KMS-11 (cell line): ENCODE measurements around the gene CRTAP.

Experiments used
- H2AFZ ChIP-seq: fragments of 200-600 bp; sonication (generic); 2 replicates; pipeline ENCODE4 v1.6.1; 2016; ENCODE audit warnings: antibody characterized with exemption, mixed run types, low read depth
- H3K27ac ChIP-seq: fragments of 200-600 bp; sonication (generic); 2 replicates; pipeline ENCODE4 v1.6.1; 2016; ENCODE audit warnings: mild to moderate bottlenecking, mixed run types
- H3K27me3 ChIP-seq: fragments of 200-600 bp; sonication (generic); 2 replicates; pipeline ENCODE4 v1.6.1; 2017; ENCODE audit warnings: mild to moderate bottlenecking, low read depth, mixed run types, moderate library complexity; ENCODE audit not compliant: insufficient read depth
- H3K36me3 ChIP-seq: fragments of 200-600 bp; sonication (generic); 2 replicates; pipeline ENCODE4 v1.6.1; 2017; ENCODE audit warnings: mild to moderate bottlenecking, mixed run types; ENCODE audit not compliant: insufficient read depth
- H3K4me1 ChIP-seq: fragments of 200-600 bp; sonication (generic); 2 replicates; pipeline ENCODE4 v1.6.1; 2016; ENCODE audit warnings: mild to moderate bottlenecking, low read depth, mixed run types; ENCODE audit not compliant: poor library complexity, severe bottlenecking
- H3K4me2 ChIP-seq: fragments of 200-600 bp; sonication (generic); 2 replicates; pipeline ENCODE4 v1.7.0; 2016; ENCODE audit warnings: mild to moderate bottlenecking, mixed run types
- H3K4me3 ChIP-seq: fragments of 200-600 bp; sonication (generic); IDR thresholded peaks from 2 replicates; pipeline ENCODE4 v1.6.1; 2017; ENCODE audit warnings: low read depth, low read length, mixed read lengths; ENCODE audit not compliant: insufficient read depth
- H3K79me2 ChIP-seq: fragments of 200-600 bp; sonication (generic); 2 replicates; pipeline ENCODE4 v1.6.1; 2016; ENCODE audit warnings: low read depth, mixed run types; ENCODE audit not compliant: insufficient read depth
- H3K9ac ChIP-seq: fragments of 200-600 bp; sonication (generic); 2 replicates; pipeline ENCODE4 v1.6.1; 2016; ENCODE audit warnings: mild to moderate bottlenecking, mixed run types
- H4K20me1 ChIP-seq: fragments of 200-600 bp; sonication (generic); 2 replicates; pipeline ENCODE4 v1.6.1; 2016; ENCODE audit warnings: mild to moderate bottlenecking, mixed run types; ENCODE audit not compliant: insufficient read depth
- TF ChIP-seq, protein P1 (sequence below): fragments of 200-600 bp; sonication (generic); conservative IDR thresholded peaks from 2 replicates; pipeline ENCODE4 v1.6.1; 2017; ENCODE audit warnings: low read depth, mild to moderate bottlenecking, antibody characterized with exemption, low read length, moderate library complexity, mixed read lengths

CRTAP gene

DNA sequence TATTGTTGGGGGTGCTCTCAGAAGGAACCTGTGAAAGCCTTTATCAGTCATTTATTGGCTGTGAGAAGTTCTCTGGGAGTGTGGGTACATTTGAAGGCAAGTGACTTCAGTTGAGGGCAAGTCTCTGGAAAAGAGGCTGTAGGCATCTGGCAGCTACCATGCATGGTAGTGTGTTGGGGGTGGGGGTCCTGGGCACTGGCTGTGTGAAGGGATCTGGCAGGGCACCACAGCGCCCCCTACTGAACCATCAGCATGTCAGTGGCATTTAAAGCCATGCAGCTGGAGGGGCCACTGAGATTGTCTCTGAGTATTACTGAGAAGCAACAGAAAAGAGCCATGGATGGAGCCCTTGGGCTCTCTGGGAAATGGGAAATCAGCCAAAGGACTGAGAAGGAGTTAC lies 30.6 kb downstream of the CRTAP start:
- Histone ChIP-seq H4K20me1 (no peaks in the 10 kb centered on the region), H3K4me3 (no peak overlapping the region), H3K36me3 (no peaks in the 10 kb centered on the region), H3K9ac (no peak overlapping the region), H3K79me2 (no peaks in the 10 kb centered on the region), H3K27me3 (no peaks in the 10 kb centered on the region), H3K27ac (no peak overlapping the region), H3K4me2 (no peak overlapping the region), H2AFZ (no peak overlapping the region), H3K4me1 (no peaks in the 10 kb centered on the region)
- TF ChIP-seq, protein P1, sequence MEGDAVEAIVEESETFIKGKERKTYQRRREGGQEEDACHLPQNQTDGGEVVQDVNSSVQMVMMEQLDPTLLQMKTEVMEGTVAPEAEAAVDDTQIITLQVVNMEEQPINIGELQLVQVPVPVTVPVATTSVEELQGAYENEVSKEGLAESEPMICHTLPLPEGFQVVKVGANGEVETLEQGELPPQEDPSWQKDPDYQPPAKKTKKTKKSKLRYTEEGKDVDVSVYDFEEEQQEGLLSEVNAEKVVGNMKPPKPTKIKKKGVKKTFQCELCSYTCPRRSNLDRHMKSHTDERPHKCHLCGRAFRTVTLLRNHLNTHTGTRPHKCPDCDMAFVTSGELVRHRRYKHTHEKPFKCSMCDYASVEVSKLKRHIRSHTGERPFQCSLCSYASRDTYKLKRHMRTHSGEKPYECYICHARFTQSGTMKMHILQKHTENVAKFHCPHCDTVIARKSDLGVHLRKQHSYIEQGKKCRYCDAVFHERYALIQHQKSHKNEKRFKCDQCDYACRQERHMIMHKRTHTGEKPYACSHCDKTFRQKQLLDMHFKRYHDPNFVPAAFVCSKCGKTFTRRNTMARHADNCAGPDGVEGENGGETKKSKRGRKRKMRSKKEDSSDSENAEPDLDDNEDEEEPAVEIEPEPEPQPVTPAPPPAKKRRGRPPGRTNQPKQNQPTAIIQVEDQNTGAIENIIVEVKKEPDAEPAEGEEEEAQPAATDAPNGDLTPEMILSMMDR = peak; percentile 41

DNA sequence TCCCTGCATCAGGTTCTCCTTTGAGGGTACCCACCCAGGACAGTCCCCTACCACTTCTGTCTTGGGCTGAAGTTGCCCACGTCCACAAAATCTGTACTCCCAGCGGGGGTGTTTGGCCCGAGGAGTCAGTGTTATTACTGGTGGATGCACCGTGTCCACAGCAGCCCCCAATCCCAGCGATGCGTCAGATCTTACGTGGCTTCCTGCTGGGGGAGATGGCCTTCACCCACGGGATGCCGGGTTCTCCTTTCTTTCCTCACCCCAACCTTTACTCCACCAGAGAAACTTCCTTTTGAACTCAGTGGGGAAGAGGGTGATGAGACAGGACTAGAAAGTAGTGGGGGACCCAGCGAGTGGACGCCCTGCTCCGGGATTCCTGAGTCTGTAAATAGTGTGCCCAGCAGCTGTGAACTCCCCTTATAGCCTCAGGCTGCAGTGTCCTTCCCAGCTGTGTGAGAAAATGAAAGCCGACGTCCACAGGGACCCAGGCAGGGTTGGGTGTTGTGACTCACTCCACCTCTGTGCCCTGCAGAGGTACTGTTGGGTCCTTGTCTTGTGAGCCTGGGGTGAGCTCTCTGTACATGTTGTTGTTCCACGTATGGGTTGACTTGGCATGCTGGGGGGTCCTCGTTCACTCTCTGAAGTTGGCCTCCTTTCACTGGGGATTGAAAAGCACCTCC lies 31.5 kb downstream of the CRTAP start:
- Histone ChIP-seq H3K79me2 (no peaks in the 10 kb centered on the region), H3K27ac (no peak overlapping the region), H3K9ac (no peak overlapping the region), H3K36me3 (no peaks in the 10 kb centered on the region), H3K4me3 (no peak overlapping the region), H2AFZ (no peak overlapping the region), H3K4me2 (no peak overlapping the region), H4K20me1 (no peaks in the 10 kb centered on the region), H3K27me3 (no peaks in the 10 kb centered on the region), H3K4me1 (no peaks in the 10 kb centered on the region)
- TF ChIP-seq, protein P1 = no peak

- Histone ChIP-seq H3K4me2 (no peak overlapping the region), H4K20me1 (no peaks in the 10 kb centered on the region), H3K27ac (no peak overlapping the region), H3K4me1 (no peaks in the 10 kb centered on the region), H2AFZ (no peak overlapping the region), H3K4me3 (no peak overlapping the region), H3K27me3 (no peaks in the 10 kb centered on the region), H3K9ac (no peak overlapping the region), H3K36me3 (no peaks in the 10 kb centered on the region), H3K79me2 (no peaks in the 10 kb centered on the region)
- TF ChIP-seq, protein P1 = no peak
Measured at GRCh38 chr3:33145901-33146580, 32.2 kb downstream of the CRTAP start.

DNA sequence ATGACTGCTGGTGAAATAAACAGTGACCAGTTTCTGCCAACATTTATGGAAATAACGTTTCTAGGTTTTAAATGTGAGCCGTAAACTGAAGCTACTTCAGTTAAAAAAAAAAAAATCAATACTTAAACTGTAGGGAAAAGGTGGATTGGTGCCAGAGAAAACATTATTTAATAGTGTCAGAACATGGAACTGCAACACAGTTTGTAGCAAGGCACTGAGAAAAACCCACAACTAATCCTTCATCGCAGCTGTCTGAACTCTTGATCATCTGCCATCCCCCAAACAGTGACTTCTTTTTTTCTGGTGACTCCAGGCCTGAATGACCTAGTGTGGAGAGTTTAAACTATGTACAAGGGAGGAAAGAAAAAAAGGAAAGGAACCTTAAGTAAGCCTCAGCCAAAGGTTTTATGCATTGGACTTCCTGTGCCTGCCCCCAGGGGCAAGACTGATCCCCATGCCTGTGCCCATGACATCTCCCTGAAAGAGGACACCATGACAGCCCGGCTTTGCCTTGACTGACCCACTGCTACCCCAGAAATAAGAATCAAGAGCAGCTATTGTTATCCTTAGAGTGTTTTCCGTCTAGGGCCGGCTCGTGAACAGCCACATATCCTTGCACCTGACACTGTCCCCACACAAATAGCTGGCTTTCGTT lies 33.1 kb downstream of the CRTAP start:
- Histone ChIP-seq H3K4me1 (no peaks in the 10 kb centered on the region), H3K4me2 (no peak overlapping the region), H4K20me1 (no peaks in the 10 kb centered on the region), H3K79me2 (no peaks in the 10 kb centered on the region), H3K27me3 (no peaks in the 10 kb centered on the region), H3K36me3 (no peaks in the 10 kb centered on the region), H3K9ac (no peak overlapping the region), H2AFZ (no peak overlapping the region), H3K27ac (no peak overlapping the region), H3K4me3 (no peak overlapping the region)
- TF ChIP-seq, protein P1 = no peak
